Stimulated activated CD4-positive, alpha-beta T cell treated with anti-CD3 and anti-CD28 coated beads, Interleukin-1b, Interleukin-23, amount 100 ng/mL, for 1 hour (primary cell): ENCODE measurements around the gene PIK3CB.
"Not testable (repeated sequence)": the region's sequence is repeated elsewhere in the genome, so short reads cannot be mapped to it uniquely, and the experiment has no call there.

Experiments
- DNase-seq, 2 donors: peaks; one replicate each; pipeline ENCODE4 v3.0.0-alpha.2; 2020; ENCODE audit warnings: low read depth in 2 of 2

The PIK3CB gene

DNA sequence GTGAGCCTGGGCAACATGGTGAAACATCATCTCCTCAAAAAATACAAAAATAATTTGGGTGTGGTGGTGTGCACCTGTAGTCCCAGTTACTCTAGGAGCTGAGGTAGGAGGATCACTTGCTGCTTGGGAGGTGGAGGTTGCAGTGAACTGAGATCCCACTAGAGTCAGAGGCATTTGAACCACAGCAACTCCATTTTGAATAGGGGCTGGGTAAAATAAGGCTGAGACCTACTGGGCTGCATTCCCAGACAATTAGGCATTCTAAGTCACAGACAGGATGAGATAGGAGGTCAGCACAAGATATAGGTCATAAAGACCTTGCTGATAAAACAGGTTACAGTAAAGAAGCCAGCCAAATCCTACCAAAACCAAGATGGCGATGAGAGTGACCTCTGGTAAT lies 12.1 kb upstream of the PIK3CB start:
- DNase-seq: not testable (repeated sequence)

DNA sequence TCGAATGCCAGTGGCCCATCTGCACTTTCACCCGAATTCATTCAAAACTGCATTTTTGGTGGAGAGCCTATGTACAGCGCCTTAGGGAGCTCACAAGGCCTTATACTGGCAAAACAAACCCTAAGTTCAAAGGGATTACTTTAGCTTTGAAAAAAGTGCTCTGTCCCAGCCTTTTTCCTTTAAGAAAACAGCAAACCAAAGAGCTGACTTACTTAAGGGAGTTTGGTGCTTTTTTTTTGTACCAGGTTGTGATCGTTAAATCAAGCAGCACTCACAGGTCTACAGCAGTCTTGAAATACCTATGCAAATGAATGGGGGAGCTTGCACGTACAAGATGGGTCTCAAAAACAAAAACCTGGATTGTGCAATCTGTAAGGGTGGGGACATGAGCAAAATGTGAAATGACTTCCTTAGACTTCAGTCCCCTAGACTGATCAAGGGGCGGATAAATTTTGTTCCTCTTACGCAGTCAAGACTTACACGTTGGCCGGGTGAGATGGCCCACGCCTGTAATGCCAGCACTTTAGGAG lies 11.6 kb upstream of the PIK3CB start:
- DNase-seq: no peak

DNA sequence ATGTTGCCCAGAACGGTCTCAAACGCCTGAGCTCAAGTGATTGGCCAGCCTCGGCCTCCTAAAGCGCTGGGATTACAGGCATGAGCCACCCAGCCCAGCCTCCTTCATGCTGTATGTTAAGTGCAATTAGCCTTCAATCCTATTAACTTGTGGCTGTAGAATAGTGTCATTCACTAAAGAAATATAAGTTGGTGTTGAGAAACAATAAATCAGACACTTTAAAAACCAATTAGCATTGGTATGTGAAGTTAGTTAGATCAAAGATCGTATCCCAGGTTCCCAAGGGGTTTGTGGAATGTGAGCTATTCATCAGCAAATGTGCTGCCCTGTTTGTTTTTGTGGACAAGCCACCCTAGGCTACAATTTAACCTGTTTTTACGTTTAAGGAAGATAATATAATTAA lies 11.0 kb upstream of the PIK3CB start:
- no peak for DNase-seq

DNA sequence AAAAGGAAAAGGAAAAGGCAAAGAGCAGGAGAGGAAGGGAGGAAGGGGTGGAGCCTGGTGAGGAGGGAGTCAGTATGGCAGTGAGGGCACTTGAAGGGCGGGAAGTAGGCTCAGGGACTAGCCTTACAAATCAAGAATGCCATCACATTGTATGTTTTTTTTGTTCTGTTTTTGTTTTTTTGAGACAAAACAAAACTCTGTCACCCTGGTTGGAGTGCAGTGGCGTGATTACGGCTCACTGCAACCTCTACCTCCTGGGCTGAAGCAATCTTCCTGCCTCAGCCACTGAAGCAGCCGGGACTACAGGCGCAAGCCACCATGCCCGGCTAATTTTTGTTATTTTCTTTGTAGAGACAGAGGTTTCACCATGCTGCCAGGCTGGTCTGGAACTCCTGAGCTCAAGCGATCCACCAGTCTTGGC lies 10.5 kb upstream of the PIK3CB start:
- DNase-seq: no peak

DNA sequence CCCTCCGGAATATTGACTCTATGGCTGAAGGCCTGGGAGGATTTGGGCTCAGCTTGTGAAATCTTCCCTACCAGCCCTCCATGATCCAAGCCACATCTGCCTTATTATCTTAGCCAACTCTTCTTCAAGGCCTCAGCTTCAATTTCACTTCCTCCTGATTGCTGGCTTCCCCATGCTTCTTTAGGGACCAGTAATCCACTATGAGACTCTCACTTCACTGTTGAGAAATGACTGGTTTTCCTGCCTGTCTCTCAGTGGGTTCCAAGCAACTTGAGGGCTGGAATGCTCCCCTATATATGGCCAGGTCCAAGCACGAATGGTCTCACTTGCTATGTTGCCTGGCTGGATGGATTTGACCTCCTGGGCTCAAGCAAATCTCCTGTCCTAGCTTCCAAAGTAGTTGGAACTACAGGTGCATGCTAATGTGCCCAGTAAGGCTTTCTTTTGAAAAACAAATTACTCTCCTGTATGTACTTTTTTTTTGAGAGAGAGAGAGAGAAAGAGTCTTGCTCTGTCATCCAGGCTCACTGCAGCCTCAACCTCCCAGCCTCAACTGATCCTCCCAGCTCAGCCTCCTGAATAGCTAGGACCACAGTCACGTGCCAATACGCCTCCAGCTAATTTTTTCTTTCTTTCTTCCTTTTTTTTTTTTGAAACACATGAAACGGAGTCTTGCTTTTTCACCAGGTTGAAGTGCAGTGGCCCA lies 7.9 kb upstream of the PIK3CB start:
- no peak for DNase-seq

DNA sequence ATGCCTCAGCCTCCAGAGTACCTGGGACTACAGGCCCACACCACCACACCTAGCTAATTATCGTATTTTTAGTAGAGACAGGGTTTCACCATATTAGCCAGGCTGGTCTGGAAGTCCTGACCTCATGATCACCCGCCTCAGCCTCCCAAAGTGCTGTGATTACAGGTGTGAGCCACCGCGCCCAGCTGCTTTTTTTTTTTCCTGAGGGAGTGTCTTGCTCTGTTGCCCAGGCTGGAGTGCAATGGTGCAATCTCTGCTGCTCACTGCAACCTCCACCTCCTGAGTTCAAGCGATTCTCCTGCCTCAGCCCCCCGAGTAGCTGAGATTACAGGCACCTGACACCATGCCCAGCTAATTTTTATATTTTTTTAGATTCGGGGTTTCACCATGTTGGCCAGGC lies 3.7 kb upstream of the PIK3CB start:
- DNase-seq: not testable (repeated sequence)

DNA sequence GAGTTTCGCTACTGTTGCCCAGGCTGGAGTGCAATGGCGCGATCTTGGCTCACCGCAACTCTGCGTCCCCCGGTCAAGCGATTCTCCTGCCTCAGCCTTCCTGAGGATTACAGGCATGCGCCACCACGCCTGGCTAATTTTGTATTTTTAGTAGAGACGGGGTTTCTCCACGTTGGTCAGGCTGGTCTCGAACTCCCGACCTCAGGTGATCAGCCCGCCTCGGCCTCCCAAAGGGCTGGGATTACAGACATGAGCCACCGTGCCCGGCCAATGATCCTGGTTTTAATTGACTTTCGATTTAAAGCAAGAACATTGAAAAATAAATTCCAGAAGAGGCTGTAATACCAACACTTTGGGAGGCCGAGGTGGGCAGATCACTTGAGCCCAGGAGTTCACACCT lies 1.1 kb upstream of the PIK3CB start:
- DNase-seq: not testable (repeated sequence)

DNA sequence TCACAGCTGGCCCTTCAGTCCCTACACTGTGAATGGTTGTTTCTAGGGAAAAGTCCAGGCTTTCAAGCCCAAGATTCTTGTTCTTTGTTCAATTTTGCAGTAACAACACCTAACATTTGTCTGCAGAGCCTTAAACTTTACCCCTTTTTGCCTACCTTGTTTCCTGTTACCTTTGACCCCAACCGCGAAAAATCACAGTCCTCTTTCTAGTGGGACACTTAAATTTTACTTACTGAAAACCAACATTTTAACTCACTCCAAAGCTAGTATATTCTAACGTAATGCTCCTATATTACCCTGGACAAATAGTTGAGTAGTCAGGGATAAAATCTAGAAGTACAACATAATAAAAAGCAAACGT lies 649 bp upstream of the PIK3CB start:
- DNase-seq: no peak

DNA sequence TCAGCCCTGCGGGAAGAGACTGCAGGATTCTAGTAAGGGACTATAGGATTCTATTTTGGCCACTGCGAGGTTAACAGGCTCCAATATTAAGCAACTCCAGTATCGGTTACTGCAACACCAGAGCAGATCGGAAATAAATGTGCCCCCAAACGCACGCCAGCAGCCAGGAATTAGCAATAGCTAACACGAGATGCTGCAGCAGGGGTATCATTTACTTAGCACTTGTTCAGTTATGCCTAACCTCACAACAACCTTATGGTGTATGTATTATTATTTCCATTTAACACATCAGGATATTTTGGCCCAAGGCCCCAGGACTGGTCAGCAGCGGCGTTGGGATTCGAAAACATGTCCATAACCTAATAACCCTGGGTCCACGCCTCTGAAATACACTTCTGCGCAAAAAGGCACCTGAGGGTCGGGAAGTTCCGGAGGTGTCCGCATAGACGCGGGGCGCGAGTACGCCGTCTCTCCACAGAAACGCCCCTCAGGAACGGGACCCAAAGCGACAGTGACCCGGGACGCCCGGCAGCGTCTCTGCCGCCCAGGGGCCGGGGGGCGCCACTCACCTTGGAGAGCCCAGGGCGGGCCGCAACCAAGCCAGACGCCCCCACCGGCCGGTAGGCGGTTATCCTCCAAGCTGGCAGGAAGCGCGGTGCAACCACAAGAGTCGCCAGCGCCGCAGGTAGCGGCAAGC lies 681 bp downstream of the PIK3CB start:
- no peak for DNase-seq

DNA sequence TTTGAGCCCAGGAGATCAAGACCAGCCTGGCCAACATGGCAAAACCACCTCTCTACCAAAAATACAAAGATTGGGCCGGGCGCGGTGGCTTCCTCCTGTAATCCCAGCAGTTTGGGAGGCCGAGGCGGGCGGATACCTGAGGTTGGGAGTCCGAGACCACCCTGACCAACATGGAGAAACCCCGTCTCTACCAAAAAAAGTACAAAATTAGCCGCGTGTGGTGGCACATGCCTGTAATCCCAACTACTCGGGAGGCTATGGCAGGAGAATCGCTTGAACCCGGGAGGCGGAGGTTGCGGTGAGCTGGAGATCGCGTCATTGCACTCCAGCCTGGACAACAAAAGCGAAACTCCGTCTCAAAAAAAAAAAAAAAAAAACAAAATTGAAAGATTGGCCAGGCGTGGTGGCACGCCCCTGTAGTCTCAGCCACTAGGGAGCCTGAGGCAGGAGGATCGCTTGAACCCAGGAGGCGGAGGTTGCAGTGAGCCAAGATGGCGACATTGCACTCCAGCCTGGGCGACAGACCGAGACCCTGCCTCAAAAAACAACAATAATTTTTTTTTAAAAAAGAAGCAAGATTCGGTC lies 2.2 kb downstream of the PIK3CB start:
- DNase-seq: not testable (repeated sequence)

DNA sequence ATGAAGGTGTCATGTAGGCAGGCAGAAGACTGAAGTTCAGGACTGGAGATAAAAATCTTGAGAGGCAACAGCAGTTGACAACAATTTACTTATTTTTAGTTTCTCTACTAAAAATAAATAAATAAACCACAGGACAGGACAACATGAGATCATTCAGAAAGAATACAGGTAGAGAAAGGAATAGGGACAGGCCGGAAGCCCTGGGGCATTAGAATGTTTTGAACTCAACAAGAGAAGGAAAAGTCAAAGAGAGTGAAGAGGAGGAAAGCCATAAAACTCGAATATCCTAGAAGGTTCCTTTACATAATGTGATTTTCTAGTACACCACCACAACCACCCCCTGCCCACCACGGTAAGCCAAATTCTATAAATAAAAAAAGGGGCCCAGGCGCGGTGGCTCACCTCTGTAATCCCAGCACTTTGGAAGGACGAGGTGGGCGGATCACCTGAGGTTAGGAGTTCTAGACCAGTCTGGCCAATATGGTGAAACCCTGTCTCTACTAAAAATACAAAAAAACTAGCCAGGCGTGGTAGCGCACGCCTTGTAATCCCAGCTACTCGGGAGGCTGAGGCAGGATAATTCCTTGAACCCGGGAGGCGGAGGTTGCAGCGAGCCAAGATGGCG lies 4.7 kb downstream of the PIK3CB start:
- DNase-seq: no peak

DNA sequence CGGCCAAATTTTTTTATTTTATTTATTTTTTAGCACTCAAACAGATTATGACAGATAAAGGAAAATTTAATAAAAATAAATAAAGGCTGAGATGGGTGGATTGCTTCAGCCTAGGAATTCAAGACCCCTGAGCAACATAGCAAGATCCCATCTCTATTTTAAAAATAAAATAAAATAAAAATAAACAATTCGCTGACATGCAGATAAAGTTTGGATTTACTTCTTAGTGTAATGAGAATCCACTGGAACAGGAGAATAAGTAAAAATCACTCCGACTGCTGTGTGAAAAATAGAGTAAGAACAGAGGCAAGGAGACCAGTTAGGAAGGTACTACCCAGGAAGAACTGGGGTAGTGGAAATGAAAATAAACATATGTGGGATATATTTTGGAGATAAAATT lies 5.6 kb downstream of the PIK3CB start:
- DNase-seq: no peak

DNA sequence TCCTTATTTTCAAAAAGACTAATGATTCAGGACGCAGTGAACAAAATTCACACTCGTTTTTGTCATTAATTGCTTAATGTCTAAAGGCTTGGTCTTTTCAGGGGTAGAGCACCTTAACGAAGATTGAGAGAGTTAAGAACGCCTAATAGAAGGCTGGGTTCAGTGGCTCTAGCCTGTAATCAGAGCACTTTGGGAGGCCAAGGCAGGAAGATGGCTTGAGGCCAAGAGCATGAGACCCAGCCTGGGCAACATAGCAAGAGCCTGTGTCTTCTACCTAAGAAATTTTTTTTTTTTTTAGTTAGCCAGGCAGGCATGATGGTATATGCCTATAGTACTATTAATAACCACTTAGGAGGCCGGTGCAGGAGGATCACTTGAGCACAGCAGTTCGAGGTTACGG lies 7.5 kb downstream of the PIK3CB start:
- DNase-seq: no peak

DNA sequence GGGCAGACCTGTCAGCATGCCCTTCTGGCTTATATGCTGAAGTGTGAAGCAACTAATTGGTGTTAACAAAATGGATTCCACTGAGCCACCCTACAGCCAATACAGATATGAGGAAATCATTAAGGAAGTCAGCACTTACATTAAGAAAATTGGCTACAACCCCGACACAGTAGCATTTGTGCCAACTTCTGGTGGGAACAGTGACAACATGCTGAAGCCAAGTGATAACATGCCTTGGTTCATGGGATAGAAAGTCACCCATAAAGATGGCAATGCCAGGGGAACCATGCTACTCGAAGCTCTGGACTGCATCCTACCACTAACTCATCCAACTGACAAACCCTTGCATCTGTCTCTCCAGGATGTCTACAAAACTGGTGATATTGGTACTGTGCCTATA lies 9.4 kb downstream of the PIK3CB start:
- no peak for DNase-seq

DNA sequence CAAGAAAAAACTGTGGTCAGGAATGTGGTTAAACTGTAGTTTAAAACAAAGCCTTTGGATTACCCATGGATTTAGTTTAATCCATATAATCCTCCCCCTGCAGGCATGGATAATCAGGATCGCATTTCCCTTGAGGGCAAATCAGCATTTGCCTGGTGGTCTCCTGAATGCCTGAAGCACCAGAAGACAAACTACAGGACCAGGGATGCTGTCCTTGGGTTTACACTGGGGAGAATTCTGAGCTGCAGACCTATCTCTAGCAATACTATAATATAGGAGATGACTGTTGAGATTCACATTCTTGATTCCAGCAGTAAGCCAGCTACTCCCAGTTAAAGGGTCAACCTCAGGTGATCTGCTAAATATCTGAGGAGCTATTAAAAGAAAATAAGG lies 10.6 kb downstream of the PIK3CB start:
- DNase-seq: no peak

DNA sequence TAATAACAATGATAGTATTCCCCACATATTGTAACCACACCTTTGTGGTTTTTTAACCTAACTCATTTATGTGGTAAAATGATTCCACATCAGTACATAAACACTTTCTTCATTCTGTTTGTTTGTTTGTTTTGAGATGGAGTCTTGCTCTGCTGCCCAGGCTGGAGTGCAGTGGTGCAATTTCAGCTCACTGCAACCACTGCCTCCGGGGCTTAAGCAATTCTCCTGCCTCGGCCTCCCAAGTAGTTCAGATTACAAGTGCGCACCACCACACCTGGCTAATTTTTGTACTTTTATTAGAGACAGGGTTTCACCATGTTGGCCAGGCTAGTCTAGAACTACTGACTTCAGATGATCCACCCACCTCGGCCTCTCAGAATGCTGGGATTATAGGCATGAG lies 14.3 kb downstream of the PIK3CB start:
- DNase-seq: not testable (repeated sequence)

DNA sequence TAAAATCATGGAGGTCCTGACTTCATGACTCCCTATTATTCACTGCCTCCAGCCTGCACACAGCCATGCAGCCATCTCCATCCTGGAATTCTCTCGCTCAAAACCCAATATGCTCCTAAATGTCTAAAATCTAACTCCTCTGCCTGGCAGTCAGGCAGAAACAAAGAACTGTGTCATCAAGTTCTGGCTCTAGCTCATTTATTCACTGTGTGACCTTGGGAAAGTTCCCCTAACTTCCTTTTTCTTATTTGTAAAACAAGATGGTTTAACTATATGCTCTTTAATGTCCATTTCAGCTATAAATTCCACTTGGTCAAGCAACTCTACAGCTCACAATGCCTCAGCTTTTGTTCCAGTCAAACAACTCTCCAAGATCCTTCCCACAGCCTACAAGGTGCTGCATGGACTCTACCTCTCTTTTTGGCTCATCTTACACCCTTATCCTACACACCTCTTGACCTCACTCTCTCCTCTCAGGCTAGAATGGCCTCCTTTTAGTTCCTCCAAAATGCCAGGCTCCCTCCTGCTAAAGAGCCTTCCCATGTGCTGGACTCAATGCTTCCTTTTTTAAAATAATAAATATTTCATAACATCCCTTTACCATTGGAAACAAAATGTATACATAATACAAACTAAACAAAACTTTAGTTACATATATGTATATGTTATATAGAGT lies 16.4 kb downstream of the PIK3CB start:
- DNase-seq: no peak

DNA sequence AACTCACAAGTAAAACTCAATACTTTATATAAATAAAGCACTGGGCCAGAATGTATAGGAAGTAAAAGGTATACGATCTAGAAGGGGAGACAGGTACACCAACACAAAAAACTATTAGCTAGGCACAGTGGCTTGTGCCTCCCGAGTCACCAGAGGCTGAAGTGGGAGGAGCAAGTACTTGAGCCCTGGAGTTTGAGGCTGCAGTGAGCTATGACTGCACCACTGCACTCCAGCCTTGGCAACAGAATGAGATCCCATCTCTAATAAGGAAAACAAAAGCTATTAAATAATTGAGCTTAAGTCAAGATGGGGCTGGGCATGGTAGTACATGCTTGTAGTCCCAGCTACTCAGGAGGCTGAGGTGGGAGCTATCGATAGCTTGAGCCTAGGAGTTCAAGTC lies 17.0 kb downstream of the PIK3CB start:
- no peak for DNase-seq

DNA sequence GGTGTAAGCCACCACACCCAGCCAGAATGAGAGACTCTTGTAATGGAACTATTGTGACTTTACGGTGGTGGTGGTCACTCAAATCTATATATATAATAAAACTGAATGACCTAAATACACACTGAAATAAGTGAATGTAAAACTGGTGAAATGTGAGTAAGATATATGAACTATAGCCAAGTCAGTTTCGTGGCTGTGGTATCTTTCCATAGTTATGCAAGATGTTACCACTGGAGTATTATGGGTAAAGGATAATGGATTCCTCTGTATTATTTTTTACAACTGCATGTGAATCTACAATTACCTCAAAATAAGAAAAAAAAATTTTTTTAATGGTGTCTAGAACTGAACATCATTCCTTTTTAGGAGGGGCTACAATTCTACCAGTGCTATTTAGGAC lies 21.9 kb downstream of the PIK3CB start:
- DNase-seq: no peak

DNA sequence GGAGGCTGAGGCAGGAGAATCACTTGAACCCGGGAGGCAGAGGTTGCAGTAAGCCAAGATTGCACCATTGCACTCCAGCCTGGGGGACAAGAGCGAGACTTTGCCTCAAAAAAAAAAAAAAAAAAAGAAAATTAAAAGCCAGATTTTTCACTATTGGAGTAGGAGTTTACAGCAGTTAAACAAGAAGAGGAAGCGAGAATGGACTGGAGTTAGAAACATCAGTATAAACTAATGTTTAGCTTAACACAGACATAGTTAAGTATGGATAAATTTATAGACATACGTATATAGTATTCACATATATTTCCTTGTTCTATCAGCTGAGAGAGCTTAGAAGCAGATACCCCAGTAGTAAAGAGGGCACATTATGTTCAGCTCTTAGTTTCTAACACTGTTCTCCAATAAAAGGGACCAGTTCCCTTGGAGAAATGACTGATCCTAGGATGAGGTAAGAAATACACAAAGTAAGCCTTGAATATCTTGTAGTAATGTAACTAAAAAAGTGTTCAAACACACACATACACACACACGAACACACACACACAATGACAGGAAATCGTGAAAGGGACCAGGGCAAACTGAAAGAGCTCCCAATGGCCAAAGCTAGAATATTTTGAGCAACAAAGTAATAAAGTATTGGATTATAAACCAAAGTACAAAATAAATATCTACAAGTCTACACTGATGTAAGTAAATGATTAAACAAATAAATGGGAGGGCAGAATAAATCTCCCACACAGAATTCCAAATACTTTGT lies 25.1 kb downstream of the PIK3CB start:
- no peak for DNase-seq

DNA sequence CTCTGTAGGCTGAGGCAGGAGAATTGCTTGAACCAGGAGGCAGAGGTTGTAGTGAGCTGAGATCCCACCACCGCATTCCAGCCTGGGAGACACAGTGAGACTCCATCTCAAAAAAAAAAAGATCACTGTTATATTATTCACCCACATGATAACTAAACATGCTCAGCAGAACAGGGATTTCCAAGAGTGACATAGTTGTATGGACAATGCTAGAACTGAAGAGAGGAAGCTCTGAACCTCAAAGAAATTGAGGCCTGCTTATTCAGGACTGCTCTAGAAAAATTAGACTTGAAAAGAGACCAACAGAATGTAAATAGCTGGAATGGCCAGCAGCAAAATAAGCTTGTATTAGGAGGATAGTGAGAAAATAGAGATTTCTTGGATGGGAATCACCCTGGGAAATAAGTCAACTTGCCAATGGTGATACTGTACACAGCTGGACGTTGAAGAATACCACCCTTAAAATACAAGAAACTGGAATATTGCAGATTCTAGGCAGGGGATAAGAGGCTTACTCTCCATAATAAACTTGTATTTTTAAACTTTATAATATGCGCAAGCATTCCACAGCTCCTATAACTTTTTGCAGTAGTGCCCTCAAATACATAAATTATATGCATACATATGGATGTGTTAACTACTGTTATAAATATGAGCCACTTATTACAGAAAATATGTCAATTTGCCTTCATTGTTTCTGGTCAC lies 28.2 kb downstream of the PIK3CB start:
- DNase-seq: no peak
